ENCODE data around the gene UQCC5. TPM values are rescaled to one million over a fixed set of nuclear protein-coding genes. Genes with fewer than 3 reads are reported as not detected.
A peak's percentile ranks its signal among the peaks of the same experiment; 100 is the strongest.

UQCC5 gene
- total RNA-seq, 1 experiment from 2014 or later = 37.8 TPM

DNA sequence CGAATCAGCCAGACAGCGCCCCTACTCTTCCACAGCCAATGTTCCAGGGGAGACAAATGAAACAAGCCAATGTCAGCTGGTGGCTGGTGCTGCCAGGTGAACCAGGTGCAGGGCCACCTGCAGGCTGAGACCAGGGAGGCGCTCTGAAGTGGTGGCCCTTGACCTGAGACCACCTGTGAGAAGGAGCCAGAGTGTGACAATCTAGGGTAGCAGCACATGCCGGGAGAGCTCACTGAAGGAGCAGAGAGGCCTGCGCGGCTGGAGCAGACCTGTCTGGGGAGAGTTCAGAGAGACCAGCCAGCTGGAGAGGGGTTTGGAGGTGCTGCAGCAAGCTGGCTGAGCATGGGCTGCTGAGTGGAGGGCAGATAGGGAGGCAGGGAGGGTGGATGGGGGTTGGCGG, 42.0 kb upstream of the UQCC5 start:
- POLR2A ChIA-PET = no interaction called here

DNA sequence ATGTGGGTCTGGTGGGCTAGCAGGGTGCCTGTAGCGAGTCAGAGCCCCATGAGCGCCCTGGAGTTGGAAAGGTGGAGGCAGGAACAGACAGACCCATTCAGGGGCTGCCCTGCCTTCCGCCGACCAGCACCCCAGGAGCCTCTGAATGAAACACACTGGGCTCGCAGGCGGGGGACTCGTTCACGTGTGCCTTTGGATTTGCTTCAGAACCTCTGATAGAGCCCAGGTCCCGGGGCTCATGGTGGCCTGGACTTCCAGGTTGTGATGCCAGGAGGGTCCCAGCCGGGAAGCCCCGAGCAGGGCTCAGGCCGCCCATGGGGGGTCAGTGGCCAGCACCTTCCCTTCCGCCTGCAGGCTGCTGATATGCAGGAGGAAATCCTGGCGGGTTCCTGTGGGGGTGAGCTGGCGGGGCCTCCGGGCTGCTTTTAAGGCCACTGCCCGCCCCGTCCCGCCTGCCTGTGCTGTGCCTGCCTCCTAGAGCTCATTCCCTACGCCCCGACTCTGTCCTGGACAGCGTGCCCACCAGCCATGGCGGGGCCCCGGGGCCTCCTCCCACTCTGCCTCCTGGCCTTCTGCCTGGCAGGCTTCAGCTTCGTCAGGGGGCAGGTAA, 41.4 kb upstream of the UQCC5 start, which contains the start of gene STAB1:
Gene STAB1, plus strand, starts transcription at position 453 of the 610 bp plus-strand sequence. Its CDS starts 76 bp downstream, at position 529.
- no peaks in the 10 kb centered on the region for H3K4me1 Mint-ChIP-seq
- 0 out of 2 replicates have a peak within 1 kb of the TSS, but pooled peaks have one; percentile 17 for H3K27ac Mint-ChIP-seq
- H3K9me3 Mint-ChIP-seq = no peaks in the 10 kb centered on the region
- TF ChIP-seq SOX15 (CRISPR knock-in tag; IDR thresholded peaks at IDR 0.05) = no peak
- TF ChIP-seq, protein P1, sequence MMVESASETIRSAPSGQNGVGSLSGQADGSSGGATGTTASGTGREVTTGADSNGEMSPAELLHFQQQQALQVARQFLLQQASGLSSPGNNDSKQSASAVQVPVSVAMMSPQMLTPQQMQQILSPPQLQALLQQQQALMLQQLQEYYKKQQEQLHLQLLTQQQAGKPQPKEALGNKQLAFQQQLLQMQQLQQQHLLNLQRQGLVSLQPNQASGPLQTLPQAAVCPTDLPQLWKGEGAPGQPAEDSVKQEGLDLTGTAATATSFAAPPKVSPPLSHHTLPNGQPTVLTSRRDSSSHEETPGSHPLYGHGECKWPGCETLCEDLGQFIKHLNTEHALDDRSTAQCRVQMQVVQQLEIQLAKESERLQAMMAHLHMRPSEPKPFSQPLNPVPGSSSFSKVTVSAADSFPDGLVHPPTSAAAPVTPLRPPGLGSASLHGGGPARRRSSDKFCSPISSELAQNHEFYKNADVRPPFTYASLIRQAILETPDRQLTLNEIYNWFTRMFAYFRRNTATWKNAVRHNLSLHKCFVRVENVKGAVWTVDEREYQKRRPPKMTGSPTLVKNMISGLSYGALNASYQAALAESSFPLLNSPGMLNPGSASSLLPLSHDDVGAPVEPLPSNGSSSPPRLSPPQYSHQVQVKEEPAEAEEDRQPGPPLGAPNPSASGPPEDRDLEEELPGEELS (CRISPR knock-in tag; IDR thresholded peaks at IDR 0.05) = no peak
- no peak for TF ChIP-seq ZNF416 (CRISPR knock-in tag; IDR thresholded peaks at IDR 0.05)
- no peak for TF ChIP-seq ZNF121 (CRISPR knock-in tag; IDR thresholded peaks at IDR 0.05)
- TF ChIP-seq, protein P2, sequence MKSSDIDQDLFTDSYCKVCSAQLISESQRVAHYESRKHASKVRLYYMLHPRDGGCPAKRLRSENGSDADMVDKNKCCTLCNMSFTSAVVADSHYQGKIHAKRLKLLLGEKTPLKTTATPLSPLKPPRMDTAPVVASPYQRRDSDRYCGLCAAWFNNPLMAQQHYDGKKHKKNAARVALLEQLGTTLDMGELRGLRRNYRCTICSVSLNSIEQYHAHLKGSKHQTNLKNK (CRISPR knock-in tag; IDR thresholded peaks at IDR 0.05) = no peak
- TF ChIP-seq KAT7 (CRISPR knock-in tag; IDR thresholded peaks at IDR 0.05; ENCODE audit: borderline replicate concordance) = no peak
- no peak; the same call in 1 of the 2 replicates for ATAC-seq
- no peak within 1 kb of the TSS for H3K4me3 Mint-ChIP-seq
- CTCF ChIA-PET = interaction anchor here (0.5 to 2.5 kb wide), 6 partner anchors 13 to 275 kb away, joined by 3 to 9 read pairs (median 6); no protein-coding TSS in a partner anchor
- no peak for DNase-seq (ENCODE audit: low spot score)
- no peaks in the 10 kb centered on the region for H3K27me3 Mint-ChIP-seq (ENCODE audit: low read depth)
- POLR2A ChIA-PET = no interaction called here
- H3K36me3 Mint-ChIP-seq = peaks cover 12% of the 10 kb centered on the region; the same call in 1 of the 2 replicates

More for the DNA sequence above, 42.0 kb upstream of the UQCC5 start:
- Mint-ChIP-seq H3K9me3 (no peaks in the 10 kb centered on the region), H3K36me3 (peaks cover 12% of the 10 kb centered on the region; the same call in 1 of the 2 replicates), H3K27me3 (ENCODE audit: low read depth) (no peaks in the 10 kb centered on the region), H3K4me3 (no peak overlapping the region), H3K27ac (0 out of 2 replicates have a peak overlapping the region, but pooled peaks have one; percentile 17), H3K4me1 (no peaks in the 10 kb centered on the region)
- CTCF ChIA-PET = interaction anchor here (0.5 to 2.5 kb wide), 5 partner anchors 13 to 274 kb away, joined by 3 to 9 read pairs (median 6); no protein-coding TSS in a partner anchor
- ATAC-seq = peak; percentile 49
- DNase-seq (ENCODE audit: low spot score) = no peak
- TF ChIP-seq ATF1 (CRISPR knock-in tag; IDR thresholded peaks at IDR 0.05) (no peak), ZNF317 (CRISPR knock-in tag; IDR thresholded peaks at IDR 0.05; ENCODE audit: borderline replicate concordance, low read depth) (no peak), ZNF263 (CRISPR knock-in tag; IDR thresholded peaks at IDR 0.05; ENCODE audit: low read depth) (no peak), ETV6 (CRISPR knock-in tag; IDR thresholded peaks at IDR 0.05) (no peak), ELF4 (CRISPR knock-in tag; IDR thresholded peaks at IDR 0.05; ENCODE audit: low read depth) (no peak)
- TF ChIP-seq, protein P3, sequence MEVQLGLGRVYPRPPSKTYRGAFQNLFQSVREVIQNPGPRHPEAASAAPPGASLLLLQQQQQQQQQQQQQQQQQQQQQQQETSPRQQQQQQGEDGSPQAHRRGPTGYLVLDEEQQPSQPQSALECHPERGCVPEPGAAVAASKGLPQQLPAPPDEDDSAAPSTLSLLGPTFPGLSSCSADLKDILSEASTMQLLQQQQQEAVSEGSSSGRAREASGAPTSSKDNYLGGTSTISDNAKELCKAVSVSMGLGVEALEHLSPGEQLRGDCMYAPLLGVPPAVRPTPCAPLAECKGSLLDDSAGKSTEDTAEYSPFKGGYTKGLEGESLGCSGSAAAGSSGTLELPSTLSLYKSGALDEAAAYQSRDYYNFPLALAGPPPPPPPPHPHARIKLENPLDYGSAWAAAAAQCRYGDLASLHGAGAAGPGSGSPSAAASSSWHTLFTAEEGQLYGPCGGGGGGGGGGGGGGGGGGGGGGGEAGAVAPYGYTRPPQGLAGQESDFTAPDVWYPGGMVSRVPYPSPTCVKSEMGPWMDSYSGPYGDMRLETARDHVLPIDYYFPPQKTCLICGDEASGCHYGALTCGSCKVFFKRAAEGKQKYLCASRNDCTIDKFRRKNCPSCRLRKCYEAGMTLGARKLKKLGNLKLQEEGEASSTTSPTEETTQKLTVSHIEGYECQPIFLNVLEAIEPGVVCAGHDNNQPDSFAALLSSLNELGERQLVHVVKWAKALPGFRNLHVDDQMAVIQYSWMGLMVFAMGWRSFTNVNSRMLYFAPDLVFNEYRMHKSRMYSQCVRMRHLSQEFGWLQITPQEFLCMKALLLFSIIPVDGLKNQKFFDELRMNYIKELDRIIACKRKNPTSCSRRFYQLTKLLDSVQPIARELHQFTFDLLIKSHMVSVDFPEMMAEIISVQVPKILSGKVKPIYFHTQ (CRISPR knock-in tag; IDR thresholded peaks at IDR 0.05) = no peak
- TF ChIP-seq, protein P4, sequence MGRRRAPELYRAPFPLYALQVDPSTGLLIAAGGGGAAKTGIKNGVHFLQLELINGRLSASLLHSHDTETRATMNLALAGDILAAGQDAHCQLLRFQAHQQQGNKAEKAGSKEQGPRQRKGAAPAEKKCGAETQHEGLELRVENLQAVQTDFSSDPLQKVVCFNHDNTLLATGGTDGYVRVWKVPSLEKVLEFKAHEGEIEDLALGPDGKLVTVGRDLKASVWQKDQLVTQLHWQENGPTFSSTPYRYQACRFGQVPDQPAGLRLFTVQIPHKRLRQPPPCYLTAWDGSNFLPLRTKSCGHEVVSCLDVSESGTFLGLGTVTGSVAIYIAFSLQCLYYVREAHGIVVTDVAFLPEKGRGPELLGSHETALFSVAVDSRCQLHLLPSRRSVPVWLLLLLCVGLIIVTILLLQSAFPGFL (CRISPR knock-in tag; IDR thresholded peaks at IDR 0.05; ENCODE audit: borderline replicate concordance) = no peak
